Loucy (cell line): ENCODE measurements around the gene TRMT44.

ENCODE experiments used
- CTCF ChIP-seq: fragments of 200-600 bp; sonication (generic); conservative IDR thresholded peaks from 2 replicates; pipeline ENCODE4 v1.5.1; 2014; ENCODE audit warnings: mild to moderate bottlenecking, antibody characterized with exemption, low read length
- EZH2phosphoT487 ChIP-seq: fragments of 200-600 bp; IDR thresholded peaks from 2 replicates; pipeline ENCODE4 v1.6.1; 2018; ENCODE audit warnings: antibody characterized with exemption, mild to moderate bottlenecking, moderate library complexity, borderline replicate concordance

- TF ChIP-seq CTCF = no peak
- no peak for TF ChIP-seq EZH2phosphoT487
Observed at GRCh38 chr4:8435656-8436121, 4.9 kb upstream of the TRMT44 start.
